Stimulated activated naive CD8-positive, alpha-beta T cell treated with anti-CD3 and anti-CD28 coated beads, Interleukin-15, amount 100 ng/mL, for 72 hours (primary cell): ENCODE data around the gene PPP6R2.
"Not testable (repeated sequence)": the region's sequence is repeated elsewhere in the genome, so short reads cannot be mapped to it uniquely, and the experiment has no call there.

ENCODE experiments used
- ATAC-seq: fragments of 150-1000 bp; cut with Tn5 transposase; 2 replicates; pipeline ENCODE4 v1.10.0; 2021; ENCODE audit warnings: mild to moderate bottlenecking, moderate library complexity
- DNase-seq, 2 donors: peaks; one replicate each; pipeline ENCODE4 v3.0.0; 2021 to 2022
- H3K27ac Mint-ChIP-seq, 2 donors: one replicate each; pipeline ENCODE4 v1.8.0; 2022; ENCODE audit warnings: mild to moderate bottlenecking in 2 of 2, mixed read lengths in 2 of 2, moderate library complexity in 2 of 2
- H3K27me3 Mint-ChIP-seq: one replicate; pipeline ENCODE4 v1.8.0; 2022; ENCODE audit warnings: mixed read lengths
- H3K4me1 Mint-ChIP-seq: one replicate; pipeline ENCODE4 v1.8.0; 2022; ENCODE audit warnings: mild to moderate bottlenecking, mixed read lengths
- H3K4me3 Mint-ChIP-seq, 2 donors: one replicate each; pipeline ENCODE4 v1.8.0; 2022; ENCODE audit warnings: mild to moderate bottlenecking in 2 of 2, mixed read lengths in 2 of 2, moderate library complexity in 1 of 2
- H3K9me3 Mint-ChIP-seq, 2 donors: one replicate each; pipeline ENCODE4 v1.8.0; 2022; ENCODE audit warnings: mixed read lengths in 2 of 2

The PPP6R2 gene

GRCh38 chr22:50320671-50321325, 22.3 kb upstream of the PPP6R2 start:
- DNase-seq (no peak), ATAC-seq (no peak)
- Mint-ChIP-seq H3K4me1 (peaks cover 2% of the 10 kb centered on the region), H3K4me3 (no peak overlapping the region), H3K9me3 (no peaks in the 10 kb centered on the region), H3K27me3 (peaks cover 6% of the 10 kb centered on the region), H3K27ac (no peak overlapping the region)

- not testable (repeated sequence) for H3K9me3 Mint-ChIP-seq, H3K27ac Mint-ChIP-seq, ATAC-seq, H3K4me3 Mint-ChIP-seq, DNase-seq
- Mint-ChIP-seq H3K27me3 (peaks cover 12% of the 10 kb centered on the region), H3K4me1 (peaks cover 11% of the 10 kb centered on the region)
These were observed 20.6 kb upstream of the PPP6R2 start for GRCh38 chr22:50322382-50323104.

GRCh38 chr22:50323900-50324299, 19.2 kb upstream of the PPP6R2 start:
- Mint-ChIP-seq H3K9me3 (no peaks in the 10 kb centered on the region), H3K27me3 (peaks cover 12% of the 10 kb centered on the region), H3K4me3 (no peak overlapping the region), H3K27ac (no peak overlapping the region), H3K4me1 (peaks cover 14% of the 10 kb centered on the region)
- no peak for DNase-seq
- no peak for ATAC-seq

- Mint-ChIP-seq H3K27ac (peak overlapping the region in 1 of 2 donors; percentile 68), H3K9me3 (no peaks in the 10 kb centered on the region), H3K27me3 (peaks cover 12% of the 10 kb centered on the region), H3K4me3 (peak overlapping the region; percentile 86 to 90), H3K4me1 (peaks cover 20% of the 10 kb centered on the region)
- no peak for DNase-seq
- no peak for ATAC-seq
These were observed 17.5 kb upstream of the PPP6R2 start for GRCh38 chr22:50325444-50326224.

- H3K4me3 Mint-ChIP-seq: peak overlapping the region; percentile 86 to 90
- no peak for DNase-seq
- H3K4me1 Mint-ChIP-seq: peaks cover 20% of the 10 kb centered on the region
- H3K27me3 Mint-ChIP-seq: peaks cover 12% of the 10 kb centered on the region
- ATAC-seq: peak; percentile 24
- no peaks in the 10 kb centered on the region for H3K9me3 Mint-ChIP-seq
- H3K27ac Mint-ChIP-seq: peak overlapping the region; percentile 36 to 68
These were observed 16.7 kb upstream of the PPP6R2 start for GRCh38 chr22:50326225-50326955.

GRCh38 chr22:50326956-50327710, 16.0 kb upstream of the PPP6R2 start, which contains the start of gene DENND6B:
Gene DENND6B (minus strand): TSS chr22:50327012. CDS start chr22:50326988, 24 bp downstream.
- peak; percentile 95 for ATAC-seq

GRCh38 chr22:50327711-50328019, 15.5 kb upstream of the PPP6R2 start:
- peaks cover 12% of the 10 kb centered on the region for H3K27me3 Mint-ChIP-seq
- peak overlapping the region; percentile 86 to 91 for H3K4me3 Mint-ChIP-seq
- ATAC-seq: no peak
- no peak for DNase-seq
- peak overlapping the region; percentile 87 to 90 for H3K27ac Mint-ChIP-seq
- no peaks in the 10 kb centered on the region for H3K9me3 Mint-ChIP-seq
- H3K4me1 Mint-ChIP-seq: peaks cover 20% of the 10 kb centered on the region

More at GRCh38 chr22:50326956-50327710, 16.0 kb upstream of the PPP6R2 start, which contains the start of gene DENND6B:
- peaks cover 12% of the 10 kb centered on the region for H3K27me3 Mint-ChIP-seq
- H3K4me3 Mint-ChIP-seq: peak within 1 kb of the TSS; percentile 86 to 91
- no peaks in the 10 kb centered on the region for H3K9me3 Mint-ChIP-seq
- H3K4me1 Mint-ChIP-seq: peaks cover 20% of the 10 kb centered on the region
- DNase-seq: peak; percentile 66 to 71
- peak within 1 kb of the TSS; percentile 87 to 90 for H3K27ac Mint-ChIP-seq

GRCh38 chr22:50329236-50329635, 13.9 kb upstream of the PPP6R2 start:
- no peaks in the 10 kb centered on the region for H3K9me3 Mint-ChIP-seq
- peaks cover 20% of the 10 kb centered on the region for H3K4me1 Mint-ChIP-seq
- ATAC-seq (peak; percentile 18), DNase-seq (no peak)
- peaks cover 12% of the 10 kb centered on the region for H3K27me3 Mint-ChIP-seq
- H3K4me3 Mint-ChIP-seq: no peak overlapping the region
- H3K27ac Mint-ChIP-seq: no peak overlapping the region

- H3K27ac Mint-ChIP-seq, H3K4me3 Mint-ChIP-seq: not testable (repeated sequence)
These were observed 8.7 kb upstream of the PPP6R2 start for GRCh38 chr22:50334433-50334832.

GRCh38 chr22:50337262-50338041, 5.7 kb upstream of the PPP6R2 start:
- no peak overlapping the region for H3K4me3 Mint-ChIP-seq
- DNase-seq: no peak
- peaks cover 11% of the 10 kb centered on the region for H3K4me1 Mint-ChIP-seq
- H3K27me3 Mint-ChIP-seq: no peaks in the 10 kb centered on the region
- no peaks in the 10 kb centered on the region for H3K9me3 Mint-ChIP-seq
- no peak for ATAC-seq
- no peak overlapping the region for H3K27ac Mint-ChIP-seq

More at GRCh38 chr22:50334433-50334832, 8.7 kb upstream of the PPP6R2 start:
- not testable (repeated sequence) for H3K9me3 Mint-ChIP-seq, H3K27me3 Mint-ChIP-seq, DNase-seq, ATAC-seq, H3K4me1 Mint-ChIP-seq

GRCh38 chr22:50338042-50338573, 5.0 kb upstream of the PPP6R2 start:
- Mint-ChIP-seq H3K27ac (no peak overlapping the region), H3K4me3 (no peak overlapping the region), H3K9me3 (no peaks in the 10 kb centered on the region)

GRCh38 chr22:50338860-50339462, 4.2 kb upstream of the PPP6R2 start:
- ATAC-seq: no peak
- Mint-ChIP-seq H3K27me3 (no peaks in the 10 kb centered on the region), H3K27ac (no peak overlapping the region), H3K9me3 (no peaks in the 10 kb centered on the region), H3K4me1 (peaks cover 11% of the 10 kb centered on the region), H3K4me3 (no peak overlapping the region)
- no peak for DNase-seq

More at GRCh38 chr22:50338042-50338573, 5.0 kb upstream of the PPP6R2 start:
- H3K27me3 Mint-ChIP-seq: no peaks in the 10 kb centered on the region
- ATAC-seq (no peak), DNase-seq (no peak)
- peaks cover 11% of the 10 kb centered on the region for H3K4me1 Mint-ChIP-seq
